ENCODE data around the gene TTC39A.
A peak's percentile ranks its signal among the peaks of the same experiment; 100 is the strongest.

The TTC39A gene

GRCh38 chr1:51347398-51348146 is 17.2 kb upstream of the TTC39A start:
- no peak overlapping the region for H3K27ac ChIP-seq (ENCODE audit: low read depth, low read length)
- peaks cover 14% of the 10 kb centered on the region for H3K27me3 ChIP-seq (ENCODE audit: control insufficient read depth, insufficient read depth, low read length)
- no peaks in the 10 kb centered on the region for H3K36me3 ChIP-seq (ENCODE audit: control insufficient read depth, insufficient read depth, low read length)
- no peaks in the 10 kb centered on the region for H3K4me1 ChIP-seq (ENCODE audit: control insufficient read depth, insufficient read depth, low read length)
- H3K4me3 ChIP-seq (ENCODE audit: low read length): no peak overlapping the region
- H3K9ac ChIP-seq (ENCODE audit: low read length): no peak overlapping the region

DNA sequence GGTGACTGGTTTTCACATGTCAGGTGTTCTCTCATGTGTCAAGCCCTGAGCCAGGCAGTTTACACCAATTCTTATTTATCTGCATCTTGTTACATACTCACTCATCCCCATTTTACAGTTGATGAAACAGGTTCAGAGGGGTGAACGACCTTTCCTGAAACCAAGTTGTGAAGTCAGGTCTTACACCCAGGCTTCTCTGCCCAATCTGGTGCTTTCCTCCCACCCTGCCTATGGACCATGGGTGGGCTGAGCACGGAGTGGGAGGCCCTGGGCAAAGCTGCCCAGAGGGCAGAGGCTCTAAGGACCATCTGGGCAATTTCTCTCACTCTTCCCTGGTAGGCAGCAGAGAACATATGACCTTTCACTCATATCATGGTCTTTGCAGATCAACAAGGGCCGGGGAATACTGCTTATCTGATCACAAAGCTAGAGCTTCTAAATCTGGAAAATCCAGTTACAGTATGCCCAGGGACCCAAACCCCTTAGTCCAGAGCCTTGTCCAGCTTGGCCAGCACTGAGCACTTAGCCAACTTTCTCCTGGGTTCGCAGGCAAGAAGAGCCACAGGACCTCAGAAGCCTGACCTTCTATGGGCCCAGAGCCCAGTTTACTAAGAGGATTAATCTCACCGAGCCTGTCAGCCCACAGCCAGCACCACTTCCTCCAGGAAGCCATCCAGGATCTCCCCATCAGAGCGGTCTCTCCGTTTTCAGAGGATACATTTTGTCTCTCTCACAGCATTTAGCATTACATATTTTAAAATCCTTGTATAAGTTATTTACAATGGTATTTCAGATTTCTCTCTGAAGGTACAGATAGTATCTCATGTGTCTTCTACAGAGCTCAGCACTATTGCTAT is 16.0 kb upstream of the TTC39A start:
- Histone ChIP-seq H3K9ac (ENCODE audit: low read length) (no peak overlapping the region), H3K36me3 (ENCODE audit: control insufficient read depth, insufficient read depth, low read length) (no peaks in the 10 kb centered on the region), H3K4me3 (ENCODE audit: low read length) (no peak overlapping the region), H3K27me3 (ENCODE audit: control insufficient read depth, insufficient read depth, low read length) (peaks cover 14% of the 10 kb centered on the region), H3K27ac (ENCODE audit: low read depth, low read length) (no peak overlapping the region), H3K4me1 (ENCODE audit: control insufficient read depth, insufficient read depth, low read length) (no peaks in the 10 kb centered on the region)

- H3K27me3 ChIP-seq (ENCODE audit: control insufficient read depth, insufficient read depth, low read length): peaks cover 14% of the 10 kb centered on the region
- no peaks in the 10 kb centered on the region for H3K36me3 ChIP-seq (ENCODE audit: control insufficient read depth, insufficient read depth, low read length)
- H3K4me3 ChIP-seq (ENCODE audit: low read length): no peak overlapping the region
- H3K9ac ChIP-seq (ENCODE audit: low read length): no peak overlapping the region
- no peak overlapping the region for H3K27ac ChIP-seq (ENCODE audit: low read depth, low read length)
- H3K4me1 ChIP-seq (ENCODE audit: control insufficient read depth, insufficient read depth, low read length): no peaks in the 10 kb centered on the region
Observed at GRCh38 chr1:51345300-51345687, 14.9 kb upstream of the TTC39A start.

- H3K36me3 ChIP-seq (ENCODE audit: control insufficient read depth, insufficient read depth, low read length): no peaks in the 10 kb centered on the region
- no peaks in the 10 kb centered on the region for H3K4me1 ChIP-seq (ENCODE audit: control insufficient read depth, insufficient read depth, low read length)
- no peak overlapping the region for H3K27ac ChIP-seq (ENCODE audit: low read depth, low read length)
- no peak overlapping the region for H3K9ac ChIP-seq (ENCODE audit: low read length)
- peak overlapping the region; percentile 17 for H3K4me3 ChIP-seq (ENCODE audit: low read length)
- H3K27me3 ChIP-seq (ENCODE audit: control insufficient read depth, insufficient read depth, low read length): peaks cover 14% of the 10 kb centered on the region
Observed at GRCh38 chr1:51344602-51345299, 14.4 kb upstream of the TTC39A start.

DNA sequence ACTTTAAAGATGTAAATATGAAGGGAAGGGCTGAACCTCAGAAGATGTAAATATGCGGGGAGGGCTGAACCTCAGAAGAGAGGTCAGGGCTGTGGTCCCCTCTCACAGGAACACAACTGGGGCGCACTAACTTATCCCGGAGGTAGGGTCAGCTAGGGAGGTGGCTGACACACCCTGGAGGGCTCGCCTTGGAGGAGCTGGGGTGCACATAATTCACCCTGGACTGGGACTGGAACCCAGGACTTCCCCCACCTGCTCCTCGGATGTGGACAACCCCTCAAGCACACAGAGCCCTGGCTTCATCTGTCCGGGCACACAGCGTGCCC is 13.9 kb upstream of the TTC39A start:
- no peak overlapping the region for H3K27ac ChIP-seq (ENCODE audit: low read depth, low read length)
- H3K9ac ChIP-seq (ENCODE audit: low read length): no peak overlapping the region
- peaks cover 14% of the 10 kb centered on the region for H3K27me3 ChIP-seq (ENCODE audit: control insufficient read depth, insufficient read depth, low read length)
- no peaks in the 10 kb centered on the region for H3K36me3 ChIP-seq (ENCODE audit: control insufficient read depth, insufficient read depth, low read length)
- H3K4me3 ChIP-seq (ENCODE audit: low read length): peak overlapping the region; percentile 17
- H3K4me1 ChIP-seq (ENCODE audit: control insufficient read depth, insufficient read depth, low read length): no peaks in the 10 kb centered on the region

DNA sequence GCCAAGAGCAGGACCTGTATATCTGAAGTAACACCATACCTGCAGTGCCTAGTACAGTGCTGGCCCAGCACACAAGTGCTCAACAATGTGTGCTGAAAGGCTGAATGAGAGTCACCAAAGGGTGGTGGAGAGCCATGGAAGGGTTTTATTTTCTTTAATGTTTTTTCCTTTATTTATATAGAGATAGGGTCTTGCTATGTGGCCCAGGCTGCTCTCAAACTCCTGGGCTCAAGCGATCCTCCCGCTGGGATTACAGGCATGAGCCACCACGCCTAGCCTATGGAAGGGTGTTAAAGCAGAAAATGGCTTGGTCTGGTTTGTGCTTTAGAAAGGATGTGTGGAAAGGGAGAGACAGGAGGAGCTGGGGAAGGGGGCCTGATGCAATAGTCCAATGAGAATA is 13.3 kb upstream of the TTC39A start:
- Histone ChIP-seq H3K36me3 (ENCODE audit: control insufficient read depth, insufficient read depth, low read length) (no peaks in the 10 kb centered on the region), H3K4me1 (ENCODE audit: control insufficient read depth, insufficient read depth, low read length) (no peaks in the 10 kb centered on the region), H3K27me3 (ENCODE audit: control insufficient read depth, insufficient read depth, low read length) (peaks cover 14% of the 10 kb centered on the region), H3K27ac (ENCODE audit: low read depth, low read length) (no peak overlapping the region), H3K4me3 (ENCODE audit: low read length) (no peak overlapping the region), H3K9ac (ENCODE audit: low read length) (no peak overlapping the region)

DNA sequence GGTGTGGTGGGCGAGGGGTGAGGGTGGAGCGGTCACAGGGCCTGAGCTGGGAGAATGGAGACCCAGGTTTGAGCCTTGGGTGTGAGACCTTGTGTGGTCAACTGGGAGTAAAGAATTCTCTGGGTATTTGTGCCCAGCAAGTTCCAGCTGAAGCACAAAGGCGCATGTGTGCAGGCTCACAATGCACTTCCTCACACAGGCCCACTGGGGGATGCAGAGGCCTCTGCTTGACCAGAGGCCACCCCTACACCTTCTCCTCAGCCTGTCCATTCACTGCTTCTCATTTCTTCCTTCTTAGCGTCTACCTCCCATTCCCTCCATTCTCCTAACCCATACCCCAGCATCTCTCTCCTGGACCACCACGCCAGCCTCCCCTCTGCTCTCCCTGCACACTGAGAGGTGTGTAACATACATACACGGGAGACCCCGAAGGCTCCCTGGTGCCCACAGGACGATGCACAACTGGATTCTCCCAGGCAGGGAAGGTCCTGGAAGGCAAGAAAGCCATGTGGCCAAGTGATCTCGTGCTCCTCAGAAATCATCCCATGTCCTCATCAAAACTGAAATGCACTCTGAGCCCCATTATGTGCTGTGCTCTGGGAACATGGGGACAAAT is 12.3 kb upstream of the TTC39A start:
- Histone ChIP-seq H3K4me3 (ENCODE audit: low read length) (no peak overlapping the region), H3K27me3 (ENCODE audit: control insufficient read depth, insufficient read depth, low read length) (peaks cover 14% of the 10 kb centered on the region), H3K9ac (ENCODE audit: low read length) (no peak overlapping the region), H3K4me1 (ENCODE audit: control insufficient read depth, insufficient read depth, low read length) (no peaks in the 10 kb centered on the region), H3K36me3 (ENCODE audit: control insufficient read depth, insufficient read depth, low read length) (no peaks in the 10 kb centered on the region), H3K27ac (ENCODE audit: low read depth, low read length) (no peak overlapping the region)

GRCh38 chr1:51341876-51342496 is 11.6 kb upstream of the TTC39A start:
- H3K4me3 ChIP-seq (ENCODE audit: low read length): no peak overlapping the region
- H3K4me1 ChIP-seq (ENCODE audit: control insufficient read depth, insufficient read depth, low read length): no peaks in the 10 kb centered on the region
- H3K27ac ChIP-seq (ENCODE audit: low read depth, low read length): no peak overlapping the region
- peaks cover 14% of the 10 kb centered on the region for H3K27me3 ChIP-seq (ENCODE audit: control insufficient read depth, insufficient read depth, low read length)
- H3K9ac ChIP-seq (ENCODE audit: low read length): no peak overlapping the region
- H3K36me3 ChIP-seq (ENCODE audit: control insufficient read depth, insufficient read depth, low read length): no peaks in the 10 kb centered on the region

DNA sequence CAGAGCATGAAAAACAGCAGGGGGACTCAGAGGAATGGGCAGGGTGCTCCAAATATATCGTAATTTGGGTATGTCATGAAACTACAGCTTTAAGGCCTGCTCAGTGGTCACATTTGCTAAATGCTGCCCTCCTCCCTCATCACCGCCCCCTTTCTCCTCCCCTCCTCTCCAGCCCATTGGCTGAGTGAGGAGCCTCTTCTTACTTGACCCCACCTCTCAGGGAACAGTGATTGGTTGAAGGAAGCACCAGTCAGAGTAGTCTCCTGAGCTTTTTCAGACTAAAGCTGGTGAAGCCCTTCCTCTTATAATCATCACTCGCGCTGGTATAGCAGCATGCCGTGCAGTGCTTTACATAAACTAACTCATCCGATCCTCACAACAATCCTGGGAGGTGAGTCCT is 10.0 kb upstream of the TTC39A start:
- Histone ChIP-seq H3K4me1 (ENCODE audit: control insufficient read depth, insufficient read depth, low read length) (no peaks in the 10 kb centered on the region), H3K27ac (ENCODE audit: low read depth, low read length) (no peak overlapping the region), H3K36me3 (ENCODE audit: control insufficient read depth, insufficient read depth, low read length) (no peaks in the 10 kb centered on the region), H3K9ac (ENCODE audit: low read length) (no peak overlapping the region), H3K4me3 (ENCODE audit: low read length) (no peak overlapping the region), H3K27me3 (ENCODE audit: control insufficient read depth, insufficient read depth, low read length) (peaks cover 13% of the 10 kb centered on the region)

DNA sequence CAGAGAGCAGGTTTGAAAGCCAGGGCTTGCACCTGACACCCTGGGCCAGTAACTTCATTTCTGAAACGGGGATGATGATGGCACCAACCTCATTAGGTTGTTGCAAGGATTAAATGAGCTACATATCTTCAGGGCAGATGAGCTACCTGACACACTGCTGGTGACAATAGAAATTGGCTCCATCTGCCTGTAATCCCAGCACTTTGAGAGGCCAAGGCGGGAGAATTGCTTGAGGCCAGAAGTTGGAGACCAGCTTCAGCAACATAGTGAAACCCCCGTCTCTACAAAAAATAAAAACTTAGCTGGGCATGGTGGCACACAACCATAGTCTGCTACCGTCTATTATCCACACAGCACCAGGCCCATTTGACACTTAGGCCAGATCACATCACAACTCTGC is 6.3 kb upstream of the TTC39A start:
- H3K27ac ChIP-seq (ENCODE audit: low read depth, low read length): no peak overlapping the region

GRCh38 chr1:51336004-51336403 is 5.6 kb upstream of the TTC39A start:
- Histone ChIP-seq H3K27ac (ENCODE audit: low read depth, low read length) (no peak overlapping the region), H3K27me3 (ENCODE audit: control insufficient read depth, insufficient read depth, low read length) (no peaks in the 10 kb centered on the region), H3K9ac (ENCODE audit: low read length) (no peak overlapping the region), H3K36me3 (ENCODE audit: control insufficient read depth, insufficient read depth, low read length) (no peaks in the 10 kb centered on the region), H3K4me1 (ENCODE audit: control insufficient read depth, insufficient read depth, low read length) (no peaks in the 10 kb centered on the region), H3K4me3 (ENCODE audit: low read length) (no peak overlapping the region)

More for the DNA sequence above, 6.3 kb upstream of the TTC39A start:
- Histone ChIP-seq H3K4me3 (ENCODE audit: low read length) (no peak overlapping the region), H3K27me3 (ENCODE audit: control insufficient read depth, insufficient read depth, low read length) (no peaks in the 10 kb centered on the region), H3K9ac (ENCODE audit: low read length) (no peak overlapping the region), H3K4me1 (ENCODE audit: control insufficient read depth, insufficient read depth, low read length) (no peaks in the 10 kb centered on the region), H3K36me3 (ENCODE audit: control insufficient read depth, insufficient read depth, low read length) (no peaks in the 10 kb centered on the region)

Data from rectal smooth muscle tissue (tissue), 1 donor.